ENCODE data around the gene EVI5L.

EVI5L gene

DNA sequence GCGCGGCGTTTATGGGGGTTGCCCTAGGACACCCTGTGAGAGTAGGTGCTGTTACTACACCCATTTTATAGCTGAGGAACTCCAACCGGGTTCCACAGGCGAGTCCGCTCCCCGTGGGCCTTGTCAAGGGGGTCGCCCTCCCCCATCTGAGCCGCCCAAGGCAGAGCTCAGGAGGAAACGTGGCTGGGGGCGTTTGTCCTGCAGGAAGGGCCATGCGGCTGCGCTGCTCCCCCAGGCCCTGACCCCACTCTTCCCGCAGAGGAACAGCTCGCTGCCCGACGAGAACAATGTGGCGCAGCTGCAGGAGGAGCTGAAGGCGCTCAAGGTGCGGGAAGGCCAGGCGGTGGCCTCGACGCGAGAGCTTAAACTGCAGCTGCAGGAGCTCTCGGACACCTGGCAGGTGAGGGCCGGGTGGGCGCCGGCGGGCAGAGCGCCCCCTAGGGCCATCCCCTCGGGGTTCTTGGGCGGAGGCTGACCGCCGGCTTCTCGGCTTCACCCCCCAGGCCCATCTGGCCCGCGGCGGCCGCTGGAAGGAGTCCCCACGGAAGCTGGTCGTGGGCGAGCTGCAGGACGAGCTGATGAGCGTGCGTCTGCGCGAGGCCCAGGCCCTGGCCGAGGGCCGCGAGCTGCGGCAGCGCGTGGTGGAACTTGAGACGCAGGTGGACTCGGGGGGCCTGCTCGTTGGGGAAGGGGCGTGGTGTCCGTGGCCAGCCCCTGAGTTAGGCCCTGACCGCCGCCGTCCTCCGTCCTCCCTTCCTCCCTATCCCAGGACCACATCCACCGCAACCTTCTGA lies 31.8 kb downstream of the EVI5L start:
- DNase-seq: no peak

DNA sequence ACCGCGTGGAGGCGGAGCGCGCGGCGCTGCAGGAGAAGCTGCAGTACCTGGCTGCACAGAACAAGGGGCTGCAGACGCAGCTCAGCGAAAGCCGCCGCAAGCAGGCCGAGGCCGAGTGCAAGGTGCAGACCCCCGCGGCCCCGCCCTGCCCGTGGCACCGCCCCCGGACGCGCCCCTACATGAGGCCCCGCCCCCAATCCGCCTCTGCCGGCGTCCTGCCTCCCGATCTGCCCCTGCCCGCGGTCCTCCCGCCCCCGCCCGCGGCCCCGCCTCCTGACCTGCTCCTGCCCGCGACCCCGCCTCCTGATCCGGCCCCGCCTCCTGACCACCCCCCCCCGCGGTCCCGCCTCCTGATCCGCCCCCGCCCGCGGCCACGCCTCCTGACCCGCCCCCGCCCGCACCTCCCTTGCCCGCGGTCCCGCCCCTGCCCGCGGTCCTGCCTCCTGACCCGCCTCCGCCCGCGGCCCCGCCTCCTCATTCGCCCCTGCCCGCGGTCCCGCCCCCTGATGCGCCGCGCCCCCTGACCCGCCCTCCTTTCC lies 32.5 kb downstream of the EVI5L start:
- peak; percentile 54 for DNase-seq

DNA sequence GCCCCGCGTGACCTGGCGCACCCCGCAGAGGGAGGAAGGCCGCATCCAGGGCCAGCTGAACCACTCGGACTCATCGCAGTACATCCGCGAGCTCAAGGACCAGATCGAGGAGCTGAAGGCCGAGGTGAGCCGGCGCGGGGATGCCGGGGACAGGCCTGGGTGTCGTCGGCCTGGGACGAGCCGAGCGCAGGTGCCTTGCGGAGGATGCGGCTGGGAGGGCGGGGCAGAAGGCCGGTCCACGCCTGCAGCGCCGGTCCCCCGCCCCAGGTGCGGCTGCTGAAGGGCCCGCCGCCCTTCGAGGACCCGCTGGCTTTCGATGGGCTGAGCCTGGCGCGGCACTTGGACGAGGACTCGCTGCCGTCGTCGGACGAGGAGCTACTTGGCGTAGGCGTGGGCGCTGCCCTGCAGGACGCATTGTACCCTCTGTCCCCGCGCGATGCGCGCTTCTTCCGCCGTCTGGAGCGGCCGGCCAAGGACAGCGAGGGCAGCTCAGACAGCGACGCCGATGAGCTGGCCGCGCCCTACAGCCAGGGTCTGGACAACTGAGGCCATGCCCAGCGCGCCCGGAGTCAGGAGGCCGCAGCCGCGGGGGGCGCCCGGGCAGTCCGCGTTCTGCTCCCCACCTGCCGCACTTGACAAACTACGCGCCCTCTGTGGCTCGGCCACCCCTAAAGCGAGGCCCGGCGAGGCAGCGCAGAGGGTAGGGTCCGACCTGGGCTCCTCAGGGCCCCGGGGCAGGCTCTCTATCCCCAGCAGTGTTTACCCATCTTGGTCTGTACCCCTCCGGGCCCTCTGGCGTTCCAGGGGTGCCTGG lies 33.3 kb downstream of the EVI5L start:
- no peak for DNase-seq

DNA sequence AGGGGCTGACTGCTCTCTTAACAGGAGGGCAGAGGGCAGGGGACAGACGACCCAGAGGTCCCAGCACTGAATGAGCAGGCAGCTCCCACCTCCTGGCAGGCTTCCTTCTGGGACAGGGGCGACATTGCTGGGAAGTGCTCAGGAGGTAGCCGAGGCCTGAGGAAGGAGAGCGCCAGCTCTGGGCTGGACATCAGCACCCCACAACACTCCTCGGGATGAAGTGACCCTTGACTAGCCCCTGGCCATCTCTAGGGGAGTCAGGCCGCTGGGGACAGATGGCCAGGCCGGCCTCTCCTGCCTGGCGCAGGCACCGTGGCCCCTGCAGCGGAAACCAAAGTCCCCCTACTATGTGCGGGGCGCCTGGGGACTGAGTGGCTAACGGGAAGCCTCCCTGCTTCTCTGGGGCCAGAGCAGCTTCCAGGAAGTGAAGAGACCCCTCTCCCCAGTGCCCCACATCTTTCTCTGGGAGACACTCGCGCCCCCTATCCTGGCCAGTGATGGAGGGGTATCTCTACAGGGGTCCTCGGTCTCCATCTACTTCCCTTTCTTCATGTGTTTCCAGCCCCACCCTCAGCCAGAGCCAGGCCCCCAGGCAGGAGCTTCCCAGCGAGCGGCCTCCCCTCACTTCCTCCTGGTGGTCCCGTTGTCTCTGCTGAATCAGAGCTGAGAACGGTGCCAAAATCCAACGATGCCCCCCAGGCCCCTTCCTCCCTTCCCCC lies 34.1 kb downstream of the EVI5L start:
- DNase-seq: no peak

DNA sequence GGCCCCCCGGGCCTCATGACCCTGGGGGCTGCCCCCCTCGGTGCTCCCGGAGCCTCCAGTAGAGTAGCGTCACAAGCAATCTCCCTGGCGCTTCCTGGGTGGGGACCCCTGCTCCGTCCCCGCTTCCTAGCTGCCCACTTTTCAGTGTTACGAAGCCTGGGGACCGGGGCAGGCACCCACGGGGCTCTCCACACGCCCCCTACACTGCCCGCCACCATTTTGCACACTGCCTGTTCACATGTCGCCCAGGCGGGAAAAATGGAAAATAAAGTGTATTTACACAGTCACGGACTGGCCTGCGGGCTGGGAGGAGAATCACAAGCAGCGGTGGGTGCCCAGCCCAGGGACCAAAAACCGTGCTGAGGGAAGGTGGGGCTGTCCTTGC lies 34.7 kb downstream of the EVI5L start:
- DNase-seq: no peak

DNA sequence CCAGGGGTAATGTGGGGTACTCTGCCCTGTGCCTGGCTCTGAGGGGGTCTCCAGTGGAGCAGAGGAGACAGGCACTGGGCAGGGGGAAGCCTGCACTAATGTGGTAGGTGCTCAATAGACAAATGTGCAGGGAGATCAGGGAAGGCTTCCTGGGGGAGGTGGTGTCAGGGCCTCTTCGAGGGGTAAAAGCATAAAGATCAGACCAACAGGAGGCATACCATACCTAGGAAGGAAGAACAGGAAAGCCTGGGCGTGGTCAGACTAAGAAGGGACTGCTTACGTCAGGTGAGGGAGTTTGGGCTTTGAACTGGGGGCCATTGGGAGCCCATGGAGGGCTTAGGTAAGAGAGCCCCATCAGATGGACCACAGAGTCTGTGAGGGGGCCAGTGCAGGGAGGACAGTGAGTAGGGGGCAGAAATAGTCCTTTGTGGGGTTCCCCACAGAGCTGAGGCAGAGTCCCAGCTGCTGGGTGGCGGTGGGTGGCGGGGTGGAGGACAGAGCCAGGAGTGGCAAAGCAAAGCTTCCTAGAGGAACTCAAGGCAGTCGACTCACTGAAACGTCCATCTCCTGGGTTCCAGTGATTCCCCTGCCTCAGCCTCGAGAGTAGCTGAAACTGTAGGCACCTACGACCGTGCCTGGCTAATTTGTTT lies 35.4 kb downstream of the EVI5L start:
- no peak for DNase-seq

- DNase-seq: no peak
Observed at GRCh38 chr19:7866399-7867091, 36.5 kb downstream of the EVI5L start.

DNA sequence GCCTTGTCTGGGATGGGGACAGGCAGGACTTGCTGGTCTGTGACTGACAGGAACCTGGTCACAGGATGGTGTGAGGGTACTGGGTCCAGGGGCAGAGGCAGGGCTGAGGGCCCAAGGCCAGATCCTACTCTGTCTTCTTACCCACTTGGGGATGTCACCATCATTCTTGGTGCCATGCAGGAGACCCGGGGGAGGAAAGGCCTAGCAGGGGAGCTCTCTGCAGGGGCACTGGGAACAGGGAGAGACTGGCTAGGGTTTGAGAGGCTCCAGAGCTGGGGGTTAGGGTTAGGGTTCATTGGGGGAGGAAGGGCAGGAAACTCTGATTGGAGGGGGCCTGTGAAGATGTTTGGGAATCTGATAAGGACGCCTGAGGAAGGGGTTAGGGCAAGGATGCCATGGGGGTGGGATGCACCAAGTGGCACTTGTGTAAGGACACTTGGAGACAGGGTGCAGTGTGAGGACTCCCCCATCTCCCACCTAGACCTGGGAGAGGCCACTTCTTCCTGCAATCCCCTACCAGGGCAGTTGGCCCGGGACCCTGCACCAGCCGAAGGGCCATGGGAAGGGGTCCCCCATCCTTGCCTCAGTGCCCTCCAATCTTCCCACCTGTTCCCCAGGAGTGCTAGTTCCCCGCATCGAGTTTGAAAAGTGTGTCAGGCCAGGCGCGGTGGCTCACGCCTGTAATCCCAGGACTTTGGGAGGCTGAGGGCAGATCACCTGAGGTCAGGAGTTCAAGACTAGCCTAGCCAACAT lies 37.2 kb downstream of the EVI5L start:
- DNase-seq: no peak

DNA sequence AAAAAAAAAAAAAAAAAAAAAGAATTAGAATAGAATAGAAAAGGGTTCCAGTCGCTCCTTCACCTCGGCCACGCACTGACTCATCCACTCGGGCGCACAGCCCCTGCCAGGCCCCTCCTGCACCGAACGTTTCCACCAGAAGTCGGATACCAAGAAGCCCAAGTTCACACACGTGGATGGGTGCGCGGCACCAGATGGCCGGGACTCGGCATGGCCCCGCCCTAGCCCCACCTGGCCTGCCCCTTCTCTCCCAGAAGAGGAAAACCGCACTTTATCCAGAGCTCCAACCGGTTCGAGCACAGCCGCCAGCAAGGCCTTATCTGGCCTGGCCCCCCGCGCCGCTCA lies 38.3 kb downstream of the EVI5L start:
- no peak for DNase-seq

GRCh38 chr19:7868671-7869452 lies 38.8 kb downstream of the EVI5L start:
- peak; percentile 55 for DNase-seq

DNA sequence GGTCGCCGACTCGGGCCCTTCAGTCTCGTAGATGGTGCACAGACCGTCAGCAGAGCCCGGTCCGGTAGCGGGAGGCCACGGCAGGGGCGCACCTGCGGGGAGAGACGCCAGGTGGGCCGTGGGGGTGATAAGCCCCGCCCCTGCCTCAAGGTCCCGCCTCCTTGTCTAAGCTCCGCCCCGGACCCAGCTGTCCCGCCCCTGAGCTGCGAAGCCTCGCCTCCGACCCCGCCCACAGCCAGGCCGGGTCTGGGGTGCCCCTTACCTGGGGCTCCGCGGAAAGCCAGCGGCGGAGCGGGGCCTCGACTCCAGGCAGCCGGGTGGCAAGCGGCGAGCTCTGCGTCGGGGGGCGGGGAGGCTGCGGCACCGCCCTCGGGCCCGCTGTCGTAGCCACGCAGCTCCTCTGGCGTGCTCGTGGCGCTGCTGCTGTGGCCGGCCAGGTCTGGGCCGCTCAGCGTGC lies 39.5 kb downstream of the EVI5L start:
- peak; percentile 31 for DNase-seq

DNA sequence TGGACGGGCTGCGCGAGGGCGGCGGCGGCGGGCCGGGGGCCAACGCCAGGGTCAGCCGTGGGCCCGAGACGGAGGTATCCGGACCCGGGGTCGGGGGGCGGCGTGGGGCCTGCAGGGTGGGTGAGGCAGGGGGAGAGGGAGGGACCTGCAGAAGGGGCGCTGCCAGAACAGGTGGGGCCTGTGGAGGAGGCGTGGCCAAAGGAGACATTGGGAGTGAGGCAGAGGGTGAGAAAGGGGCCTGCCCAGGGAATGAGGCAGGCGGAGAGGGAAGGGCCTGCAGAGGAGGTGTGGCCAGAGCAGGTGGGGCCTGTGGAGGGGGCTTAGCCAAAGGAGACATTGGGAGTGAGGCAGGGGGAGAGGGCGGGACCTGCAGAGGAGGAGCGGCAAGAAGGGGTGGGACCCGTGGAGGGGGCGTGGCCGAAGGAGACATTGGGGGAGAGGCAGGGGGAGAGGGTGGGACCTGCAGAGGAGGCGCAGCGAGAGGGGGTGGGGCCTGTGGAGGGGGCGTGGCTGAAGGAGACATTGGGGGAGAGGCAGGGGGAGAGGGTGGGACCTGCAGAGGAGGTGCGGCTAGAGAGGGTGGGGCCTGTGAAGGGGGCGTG lies 40.0 kb downstream of the EVI5L start:
- DNase-seq: peak; percentile 32

GRCh38 chr19:7870571-7871436 lies 40.8 kb downstream of the EVI5L start:
- peak; percentile 34 for DNase-seq

DNA sequence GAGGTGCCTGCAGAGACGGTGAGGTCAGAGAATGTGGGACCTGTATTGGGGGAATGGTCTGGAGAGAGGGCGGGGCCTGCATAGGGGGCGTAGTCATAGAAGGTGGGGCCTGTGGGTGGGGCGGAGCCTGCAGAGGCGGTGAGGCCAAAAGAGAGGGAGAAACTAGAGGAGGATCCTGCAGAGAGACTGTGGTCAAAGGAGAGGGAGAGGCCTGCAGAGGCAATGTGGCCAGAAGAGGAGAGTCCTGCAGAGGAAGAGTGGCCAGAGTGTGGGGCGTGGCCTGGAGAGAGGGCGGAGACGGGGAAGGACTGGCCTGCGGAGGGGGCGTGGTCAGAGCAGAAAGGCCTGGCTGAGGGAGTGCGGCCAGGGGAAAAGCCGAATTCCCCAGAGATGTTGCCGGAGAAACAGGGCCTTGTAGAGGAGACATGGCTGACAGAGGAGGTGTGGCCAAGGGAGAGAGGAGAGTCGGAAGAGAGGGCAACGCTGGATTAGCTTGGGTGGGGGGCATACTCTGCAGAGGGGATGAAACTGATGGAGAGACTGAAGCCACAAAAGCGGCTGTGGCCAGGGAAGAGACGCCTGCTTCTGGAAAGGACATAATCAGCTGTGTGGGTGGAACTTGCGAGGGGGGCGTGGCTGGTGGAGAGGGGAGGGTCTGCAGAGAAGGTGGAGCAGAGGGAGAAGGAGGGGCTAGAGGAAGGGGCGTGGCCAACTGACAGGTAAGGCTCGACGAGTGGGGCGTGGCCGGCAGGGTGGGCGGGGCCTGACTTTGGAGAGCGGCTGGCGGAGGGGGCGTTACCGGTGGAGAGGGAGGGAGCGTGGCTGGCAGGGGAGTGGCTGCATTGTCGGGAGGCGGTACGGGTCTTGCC lies 41.7 kb downstream of the EVI5L start:
- DNase-seq: peak; percentile 89

DNA sequence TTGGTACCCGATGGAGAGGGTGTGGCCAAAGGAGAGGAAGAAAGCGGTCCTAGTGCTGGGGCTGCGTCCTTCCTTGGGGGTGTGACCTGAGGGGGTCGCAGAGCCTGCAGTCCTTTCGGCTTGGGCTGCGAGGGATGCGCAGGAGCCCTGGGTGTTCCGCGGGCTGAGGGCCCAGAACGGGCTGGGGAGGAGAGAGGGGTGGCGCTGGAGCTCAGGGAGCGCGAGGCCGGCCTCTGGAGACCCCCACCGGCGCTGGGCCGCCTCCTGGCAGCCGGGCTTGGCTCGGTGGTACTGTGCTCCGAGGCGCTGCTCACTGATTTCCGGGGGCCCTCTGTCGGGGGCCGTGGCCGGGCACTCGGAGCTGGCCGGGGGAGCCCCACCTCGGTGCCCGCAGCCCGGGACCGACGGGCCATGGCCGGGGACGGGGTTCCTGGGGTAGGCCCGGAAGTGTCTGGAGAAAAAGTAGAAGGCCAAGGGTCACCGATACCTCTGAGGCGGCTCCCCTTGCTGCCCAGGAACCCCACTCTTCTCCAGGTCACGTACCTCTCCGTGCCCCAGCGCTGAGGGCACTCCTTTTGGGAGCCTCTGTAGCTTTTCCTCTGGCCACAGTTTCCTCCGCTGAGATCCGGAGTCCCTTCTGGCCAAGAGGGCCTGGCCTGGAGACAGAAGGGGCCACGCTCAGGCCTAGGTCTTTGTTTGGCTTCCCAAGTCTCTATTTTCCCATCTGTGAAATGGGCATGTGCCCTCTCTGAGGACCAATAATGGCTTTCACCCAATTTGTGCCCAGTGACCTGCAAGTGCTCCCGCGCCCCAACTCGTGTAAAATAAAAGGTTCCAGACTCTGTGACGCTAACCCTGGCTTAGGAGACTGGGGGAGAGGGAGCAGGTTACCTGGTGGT lies 42.5 kb downstream of the EVI5L start:
- no peak for DNase-seq

DNA sequence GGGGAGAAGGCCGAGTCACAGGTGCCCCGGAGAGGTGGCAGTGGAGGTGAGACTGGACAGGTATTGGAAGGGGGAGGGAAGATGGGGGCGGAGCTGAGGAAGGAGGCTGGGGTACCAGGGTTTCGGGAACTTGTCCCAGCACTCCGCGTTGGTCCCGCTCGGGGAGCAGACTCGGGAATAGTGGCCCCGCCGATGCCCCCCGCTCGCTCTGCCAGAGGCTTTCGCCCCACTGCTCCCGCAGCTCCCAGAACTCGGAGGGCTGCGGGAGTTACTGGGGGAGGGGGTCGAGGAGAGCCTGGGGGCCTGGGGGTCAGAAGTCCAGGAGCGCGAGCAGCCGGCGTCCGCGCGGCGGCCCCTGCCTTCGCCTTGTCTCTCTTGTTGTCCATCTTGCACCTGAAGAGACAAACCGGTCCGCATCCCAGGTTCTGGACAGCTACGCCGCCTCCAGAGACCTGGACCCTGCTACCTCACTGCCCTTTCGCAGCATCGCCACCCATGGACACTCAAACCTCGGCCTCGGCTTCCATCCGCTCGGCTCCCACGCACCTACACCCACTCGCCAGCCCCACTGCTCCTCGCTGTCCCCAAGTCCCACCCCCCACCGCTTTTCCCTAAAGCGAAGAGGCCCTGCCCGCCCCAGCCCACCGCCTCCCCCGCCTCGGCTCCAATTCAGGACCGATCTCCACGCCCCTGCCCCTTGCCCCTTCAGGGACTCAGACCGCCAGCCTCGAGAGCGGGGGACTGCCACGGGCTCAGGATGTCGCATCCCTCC lies 43.5 kb downstream of the EVI5L start:
- no peak for DNase-seq
